Measurements from ENCODE around the gene DNASE1L1. TPM values are rescaled to one million over a fixed set of nuclear protein-coding genes. Genes with fewer than 3 reads are reported as not detected.
A peak's percentile ranks its signal among the peaks of the same experiment; 100 is the strongest.

The DNASE1L1 gene
- total RNA-seq, 1 experiment from 2014 or later = 96.6 TPM

DNA sequence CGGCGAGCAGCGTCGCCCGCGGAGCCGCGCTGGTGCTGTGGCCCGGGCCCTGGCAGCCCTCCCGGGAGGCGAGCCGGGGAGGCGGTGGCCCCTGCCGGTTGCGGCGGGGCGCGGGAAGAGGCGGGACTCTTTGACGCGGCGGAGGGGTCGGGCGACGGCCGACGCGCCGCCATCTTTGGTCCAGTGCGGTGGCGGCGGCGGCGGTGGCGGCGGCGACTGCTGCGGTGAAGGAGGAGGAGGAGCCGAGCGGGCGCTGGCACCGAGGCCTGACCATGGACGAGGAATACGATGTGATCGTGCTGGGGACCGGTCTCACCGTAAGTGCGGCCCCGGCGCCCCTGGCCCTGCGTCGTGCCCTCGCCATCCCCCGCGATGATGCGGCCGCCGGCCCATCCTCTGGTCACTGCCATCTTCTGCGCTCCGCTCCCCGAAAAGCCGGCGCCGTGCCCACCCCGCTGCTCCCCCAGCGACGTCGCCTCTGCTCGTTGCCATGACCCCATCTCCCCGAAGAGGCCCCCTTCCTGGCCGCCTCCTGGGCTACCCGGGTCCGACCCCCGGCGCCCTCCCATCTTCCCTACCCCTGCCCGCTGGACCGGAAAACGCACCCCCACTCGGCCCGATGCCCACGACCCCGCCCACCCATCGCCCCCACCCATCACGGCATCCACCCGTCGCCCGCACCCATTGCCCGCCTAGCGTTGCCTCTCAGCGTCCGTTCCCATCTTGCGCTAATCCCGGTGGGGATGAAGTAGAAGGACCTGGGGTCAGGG lies 28.1 kb upstream of the DNASE1L1 start, which contains the start of gene GDI1:
GDI1 (plus strand) TSS at position 172 of the 770 bp plus-strand sequence; CDS start at position 273, 101 bp downstream.
- DNase-seq (ENCODE audit: low read depth) = peak; percentile 43

DNA sequence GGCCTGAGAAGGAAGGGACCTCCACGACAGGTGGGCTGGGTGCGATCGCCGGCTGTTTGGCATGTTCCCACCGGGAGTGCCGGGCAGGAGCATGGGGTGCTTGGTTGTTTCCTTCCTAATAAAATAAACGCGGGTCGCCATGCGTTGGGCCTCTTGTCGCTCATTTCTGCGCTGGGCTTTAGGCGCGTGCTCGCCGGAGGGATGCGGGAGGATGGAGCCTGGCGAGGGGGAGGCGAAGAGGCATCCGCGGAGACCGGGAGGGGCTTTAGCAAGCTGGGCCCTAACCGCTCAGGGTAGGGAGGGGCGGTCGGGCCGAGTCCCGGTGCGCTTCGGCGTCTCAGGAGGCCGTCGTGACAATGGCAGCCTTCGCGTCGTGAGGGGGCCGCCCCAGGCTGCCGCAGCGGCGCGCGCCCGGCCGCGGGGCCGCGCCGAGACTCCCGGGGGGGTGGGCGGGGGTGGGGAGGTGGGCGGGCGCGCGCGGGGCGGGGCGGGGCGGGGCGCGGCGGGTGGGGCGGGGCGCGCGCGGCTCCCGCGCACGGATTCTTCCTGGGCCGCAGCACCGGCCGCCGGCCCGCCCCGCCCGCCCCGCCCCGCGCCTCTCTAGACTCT lies 27.4 kb upstream of the DNASE1L1 start:
- DNase-seq (ENCODE audit: low read depth) = no peak

DNA sequence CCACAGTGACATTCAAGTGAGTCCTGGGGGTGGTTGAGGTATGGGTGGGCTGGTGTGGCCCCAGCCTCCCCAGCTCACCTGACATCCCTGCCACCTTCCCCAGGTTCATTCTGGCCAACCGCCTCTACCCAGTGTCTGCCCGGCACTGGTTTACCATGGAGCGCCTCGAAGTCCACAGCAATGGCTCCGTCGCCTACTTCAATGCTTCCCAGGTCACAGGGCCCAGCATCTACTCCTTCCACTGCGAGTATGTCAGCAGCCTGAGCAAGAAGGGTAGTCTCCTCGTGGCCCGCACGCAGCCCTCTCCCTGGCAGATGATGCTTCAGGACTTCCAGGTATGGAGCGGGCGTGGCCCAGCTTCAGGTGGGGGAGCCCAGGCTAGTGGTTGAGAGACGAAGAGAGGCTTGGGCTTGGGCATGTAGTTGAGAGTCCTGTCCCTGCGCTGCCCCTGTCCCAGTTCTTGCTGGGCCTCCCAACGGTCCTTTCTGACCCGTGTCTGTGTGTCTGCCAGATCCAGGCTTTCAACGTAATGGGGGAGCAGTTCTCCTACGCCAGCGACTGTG lies 26.2 kb upstream of the DNASE1L1 start:
- DNase-seq (ENCODE audit: low read depth) = no peak

DNA sequence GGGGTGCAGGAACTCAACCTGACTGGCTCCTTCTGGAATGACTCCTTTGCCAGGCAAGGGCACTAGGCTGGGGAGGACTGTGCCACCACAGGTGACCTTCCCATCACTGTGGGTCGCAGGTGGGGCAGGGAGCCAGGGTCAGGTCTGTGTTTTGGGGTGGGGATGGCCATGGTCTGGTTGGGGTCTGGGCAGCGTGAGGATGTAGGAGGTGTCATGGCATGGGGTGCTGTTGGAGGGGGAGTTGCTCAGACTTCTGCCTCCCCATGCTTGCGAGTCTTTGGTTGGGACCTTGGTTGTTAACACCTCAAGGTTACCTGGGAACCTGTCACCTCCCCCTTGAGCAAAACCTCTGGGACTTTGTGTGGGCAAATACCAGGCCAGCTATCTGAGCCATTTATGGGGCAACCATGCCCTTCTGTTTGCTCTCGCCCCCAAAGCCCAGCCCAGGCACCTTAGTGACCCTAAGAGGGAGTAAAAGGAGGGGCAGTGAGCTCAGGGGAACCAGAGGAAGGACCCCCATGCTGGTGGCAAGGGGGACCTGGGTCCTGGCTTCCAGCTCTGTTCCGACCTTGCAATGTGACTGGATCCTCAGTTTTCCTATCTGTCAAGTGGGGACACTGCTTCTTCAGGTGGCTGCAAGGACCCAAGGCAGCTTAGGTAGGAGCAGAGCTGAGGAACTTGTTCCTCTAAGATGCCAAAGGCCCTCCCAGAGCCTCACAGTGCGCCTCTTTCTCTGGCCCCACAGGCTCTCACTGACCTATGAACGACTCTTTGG lies 25.5 kb upstream of the DNASE1L1 start:
- DNase-seq (ENCODE audit: low read depth) = no peak

DNA sequence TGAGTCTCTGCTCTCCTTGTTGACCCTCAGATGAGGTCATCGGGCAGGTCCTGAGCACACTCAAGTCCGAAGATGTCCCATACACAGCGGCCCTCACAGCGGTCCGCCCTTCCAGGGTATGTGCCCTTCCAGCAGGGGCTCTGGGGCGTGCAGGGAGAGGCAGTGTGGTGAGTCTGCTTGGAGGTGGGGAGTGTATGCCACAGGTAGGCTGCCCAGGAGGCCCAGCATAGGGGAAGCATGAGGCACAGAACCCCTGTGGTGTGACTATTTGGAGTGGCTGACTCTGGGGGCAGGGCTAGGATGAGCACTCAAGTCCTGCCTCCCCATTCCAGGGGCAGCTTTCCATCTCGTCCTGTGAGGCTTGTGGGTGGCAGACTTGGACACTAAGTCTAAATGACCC lies 24.6 kb upstream of the DNASE1L1 start:
- DNase-seq (ENCODE audit: low read depth) = no peak

DNA sequence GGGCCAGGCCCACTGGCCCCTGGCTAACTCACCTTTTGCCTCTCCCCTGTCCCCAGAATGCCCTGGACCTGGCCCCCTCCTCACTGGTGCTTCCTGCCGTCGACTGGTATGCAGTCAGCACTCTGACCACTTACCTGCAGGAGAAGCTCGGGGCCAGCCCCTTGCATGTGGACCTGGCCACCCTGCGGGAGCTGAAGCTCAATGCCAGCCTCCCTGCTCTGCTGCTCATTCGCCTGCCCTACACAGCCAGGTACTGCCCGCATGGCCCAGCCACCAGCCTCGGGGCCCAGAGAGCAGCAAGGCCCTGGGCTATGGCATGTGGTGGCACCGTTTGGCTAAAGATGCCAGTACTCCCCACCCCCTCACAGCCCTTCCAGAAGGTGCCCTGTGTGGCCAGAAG lies 23.2 kb upstream of the DNASE1L1 start:
- DNase-seq (ENCODE audit: low read depth) = no peak

DNA sequence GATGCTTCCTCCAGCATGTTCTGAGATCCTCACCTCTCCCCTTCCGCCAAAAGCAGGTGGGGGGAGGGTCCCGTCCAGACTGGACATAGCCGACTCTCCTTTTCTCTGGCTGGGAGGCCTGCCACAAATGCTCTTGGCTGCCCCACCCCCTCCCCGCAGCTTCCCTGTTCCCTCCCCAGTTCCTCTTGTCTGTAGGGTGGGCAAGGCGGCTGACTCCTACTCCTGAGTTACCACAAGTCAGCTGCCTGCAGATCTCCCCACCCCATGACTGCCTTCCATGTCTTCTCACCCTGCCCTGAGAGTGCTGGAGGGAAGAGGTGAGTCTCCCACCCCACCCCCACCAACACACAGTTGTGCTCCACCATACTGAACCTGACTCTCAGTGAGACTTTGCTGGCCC lies 22.3 kb upstream of the DNASE1L1 start:
- no peak for DNase-seq (ENCODE audit: low read depth)

DNA sequence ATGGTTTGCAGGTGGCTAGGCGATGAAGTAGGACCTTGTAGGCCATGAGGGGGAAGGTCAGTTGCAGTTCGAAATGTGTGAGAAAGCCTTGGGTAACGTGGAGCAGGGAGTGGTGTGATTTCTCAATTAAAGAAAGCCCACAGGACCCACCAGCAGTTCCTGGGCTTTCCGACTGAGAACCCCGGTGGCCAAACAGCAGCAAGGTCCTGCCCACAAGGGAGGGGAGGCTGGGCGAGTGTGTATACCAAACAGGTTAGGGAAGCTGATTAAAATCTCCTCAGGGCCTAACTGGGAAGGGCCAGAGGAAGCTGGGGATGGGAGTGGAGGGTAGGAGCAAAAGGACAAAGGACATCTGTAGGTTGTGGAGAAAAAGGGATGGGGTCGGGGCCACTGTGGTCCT lies 21.9 kb upstream of the DNASE1L1 start:
- DNase-seq (ENCODE audit: low read depth) = no peak

DNA sequence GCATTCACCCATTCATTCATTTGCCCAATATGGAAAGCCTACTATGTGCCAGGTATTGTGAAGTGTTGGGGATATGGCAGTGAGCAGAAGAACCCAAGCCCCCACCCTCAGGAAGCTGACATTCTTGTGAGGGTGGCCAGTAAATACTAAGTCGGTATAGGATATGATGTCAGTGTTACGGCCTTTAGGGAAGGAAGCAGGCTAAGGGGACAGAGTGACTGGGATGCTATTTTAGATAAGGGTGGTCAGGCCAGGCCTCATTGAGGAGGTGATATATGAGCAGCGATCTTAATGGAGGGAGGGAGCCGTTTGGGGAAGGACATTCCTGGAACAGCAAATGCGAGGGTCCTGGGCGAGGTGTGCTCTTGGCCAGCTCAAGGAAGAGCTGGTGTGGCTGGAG lies 21.4 kb upstream of the DNASE1L1 start:
- DNase-seq (ENCODE audit: low read depth) = no peak

DNA sequence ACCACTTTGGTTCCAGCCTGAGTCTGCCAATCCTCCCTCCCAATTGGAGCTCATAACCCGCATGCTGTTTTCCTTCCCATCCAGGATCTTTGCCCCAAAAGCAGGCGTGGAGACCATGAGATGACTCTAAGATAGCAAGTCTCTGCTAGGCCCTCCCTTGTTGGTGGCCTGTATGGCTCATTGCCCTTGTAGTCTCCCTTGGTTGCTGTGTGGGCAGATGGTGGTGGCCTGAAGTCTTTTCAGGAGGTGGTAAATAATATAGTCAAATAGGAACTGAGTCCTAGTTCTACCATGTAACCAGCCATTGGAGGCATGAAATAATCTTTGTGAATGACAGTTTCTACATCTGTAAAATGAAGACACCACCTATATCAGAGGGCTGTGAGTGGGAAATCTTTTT lies 20.7 kb upstream of the DNASE1L1 start:
- DNase-seq (ENCODE audit: low read depth) = no peak

DNA sequence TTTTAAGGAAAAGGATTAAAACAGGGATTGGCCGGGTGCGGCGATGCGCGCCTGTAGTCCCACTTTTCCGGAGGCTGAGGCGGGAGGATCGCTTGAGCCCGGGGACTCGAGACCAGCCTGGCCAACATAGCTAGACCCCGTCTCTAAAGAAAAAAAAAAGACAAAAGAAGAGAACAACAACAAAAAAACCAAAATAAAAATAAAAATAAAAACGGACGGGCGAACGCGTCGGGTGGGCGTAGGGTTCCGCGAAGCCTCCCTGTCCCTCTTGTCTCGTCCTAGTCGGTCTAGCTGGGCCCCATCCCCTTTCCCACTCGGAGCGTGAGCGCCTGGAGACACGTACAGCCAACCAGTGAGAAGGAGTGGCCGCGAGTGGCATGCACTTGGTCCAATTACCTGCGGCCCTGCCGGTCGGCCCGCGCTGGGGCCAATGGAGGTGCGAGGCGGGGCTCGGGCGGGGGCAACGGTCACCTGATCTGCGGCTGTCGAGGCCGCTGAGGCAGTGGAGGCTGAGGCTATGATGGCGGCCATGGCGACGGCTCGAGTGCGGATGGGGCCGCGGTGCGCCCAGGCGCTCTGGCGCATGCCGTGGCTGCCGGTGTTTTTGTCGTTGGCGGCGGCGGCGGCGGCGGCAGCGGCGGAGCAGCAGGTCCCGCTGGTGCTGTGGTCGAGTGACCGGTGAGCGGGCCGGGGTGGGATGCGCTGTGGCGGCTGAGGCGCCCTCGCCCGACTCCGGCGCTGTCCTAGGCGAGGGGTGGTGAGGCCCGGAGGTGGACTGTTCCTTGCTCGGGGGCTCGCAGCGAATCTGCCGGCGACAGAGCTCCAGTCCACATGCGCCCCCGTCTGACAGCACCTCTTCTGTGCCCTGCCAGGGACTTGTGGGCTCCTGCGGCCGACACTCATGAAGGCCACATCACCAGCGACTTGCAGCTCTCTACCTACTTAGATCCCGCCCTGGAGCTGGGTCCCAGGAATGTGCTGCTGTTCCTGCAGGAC lies 19.4 kb upstream of the DNASE1L1 start, which contains the start of gene ATP6AP1:
ATP6AP1 (plus strand) TSS at position 502 of the 996 bp plus-strand sequence; CDS start at position 518, 16 bp downstream.
- DNase-seq (ENCODE audit: low read depth) = peak; percentile 90

DNA sequence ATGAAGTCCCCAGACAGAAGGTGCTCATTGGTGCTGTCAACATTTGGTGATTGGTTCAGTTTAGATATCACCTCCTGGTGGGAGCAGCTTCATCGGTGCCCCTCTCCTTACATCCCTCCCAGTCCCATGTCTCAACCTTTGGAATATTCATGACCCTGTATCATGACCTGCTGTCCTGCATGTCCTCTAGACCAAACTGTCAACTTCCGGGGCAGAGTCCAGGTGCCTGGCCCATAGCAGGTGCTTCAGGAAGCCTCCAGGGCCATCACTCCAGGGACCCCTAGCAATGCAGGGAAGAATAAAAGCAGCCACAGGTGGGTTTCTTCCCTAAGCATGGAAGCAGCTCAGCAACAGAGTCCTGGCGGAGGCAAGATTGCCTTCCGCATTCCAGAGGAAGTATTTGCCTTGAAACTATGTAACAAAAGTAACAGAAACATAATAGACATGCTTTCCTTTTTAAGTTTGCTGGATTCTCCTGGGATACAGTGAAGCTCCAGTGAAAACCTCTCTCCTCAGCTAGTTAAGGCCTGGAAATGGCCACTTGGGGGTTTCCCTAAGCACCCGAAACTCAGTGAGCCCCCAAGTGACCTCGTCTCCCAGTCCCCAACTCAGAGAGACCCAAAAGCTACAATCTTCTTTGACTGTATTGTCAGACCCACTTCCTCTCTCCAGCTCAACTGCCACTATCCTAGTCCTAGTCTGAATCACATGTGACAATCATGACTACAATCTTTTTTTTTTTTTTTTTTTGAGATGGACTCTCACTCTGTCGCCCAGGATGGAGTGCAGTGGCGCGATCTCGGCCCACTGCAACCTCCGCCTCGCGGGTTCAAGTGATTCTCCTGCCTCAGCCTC lies 18.1 kb upstream of the DNASE1L1 start:
- DNase-seq (ENCODE audit: low read depth) = no peak

DNA sequence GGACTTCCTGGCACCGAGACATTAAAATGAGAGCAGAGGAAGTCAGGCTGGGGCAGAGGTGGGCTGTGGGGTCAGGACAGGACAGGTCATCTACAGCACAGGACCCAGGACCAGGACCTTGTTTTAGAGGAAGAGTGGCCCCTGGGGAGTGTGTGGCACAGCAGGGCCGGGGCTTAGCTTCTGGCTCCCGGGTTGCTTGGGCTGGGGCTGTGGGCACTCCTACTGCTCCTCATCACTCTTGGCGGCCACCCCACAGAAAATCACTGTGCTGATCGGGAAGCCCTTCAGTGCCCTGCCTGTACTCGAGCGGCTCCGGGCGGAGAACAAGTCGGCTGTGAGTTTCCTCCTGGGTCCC lies 11.3 kb upstream of the DNASE1L1 start:
- DNase-seq (ENCODE audit: low read depth) = no peak

DNA sequence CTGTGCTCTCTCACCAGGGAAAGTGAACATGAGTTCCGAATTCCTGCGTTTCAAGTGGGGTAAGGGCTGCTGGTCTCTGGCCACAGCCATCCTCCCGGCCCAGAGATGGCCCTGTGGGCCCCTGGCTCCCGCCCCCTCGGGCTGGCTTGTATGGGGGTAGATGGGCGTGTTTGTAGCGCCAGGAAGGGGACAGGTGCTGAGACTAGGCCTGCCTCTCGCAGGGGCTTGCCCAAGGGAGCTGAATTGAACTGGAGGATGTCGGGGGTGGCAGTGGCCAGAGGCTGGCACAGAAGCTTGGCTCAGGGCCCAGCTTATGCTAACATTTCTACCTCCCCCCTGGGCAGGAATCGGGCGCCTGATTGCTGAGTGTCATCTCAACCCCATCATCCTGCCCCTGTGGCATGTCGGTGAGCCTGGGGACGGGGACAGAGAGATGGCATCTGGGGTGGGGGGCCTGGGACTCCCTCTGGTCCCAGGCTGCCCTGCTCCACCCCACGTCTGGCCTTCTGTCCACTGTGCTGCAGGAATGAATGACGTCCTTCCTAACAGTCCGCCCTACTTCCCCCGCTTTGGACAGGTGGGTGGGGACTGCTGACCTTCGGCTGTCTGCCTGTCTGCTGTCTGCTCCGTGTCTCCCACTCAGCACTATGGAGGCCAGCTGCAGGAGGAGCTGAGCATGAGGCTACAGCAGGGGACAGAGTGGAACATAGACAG lies 10.8 kb upstream of the DNASE1L1 start:
- DNase-seq (ENCODE audit: low read depth) = no peak

DNA sequence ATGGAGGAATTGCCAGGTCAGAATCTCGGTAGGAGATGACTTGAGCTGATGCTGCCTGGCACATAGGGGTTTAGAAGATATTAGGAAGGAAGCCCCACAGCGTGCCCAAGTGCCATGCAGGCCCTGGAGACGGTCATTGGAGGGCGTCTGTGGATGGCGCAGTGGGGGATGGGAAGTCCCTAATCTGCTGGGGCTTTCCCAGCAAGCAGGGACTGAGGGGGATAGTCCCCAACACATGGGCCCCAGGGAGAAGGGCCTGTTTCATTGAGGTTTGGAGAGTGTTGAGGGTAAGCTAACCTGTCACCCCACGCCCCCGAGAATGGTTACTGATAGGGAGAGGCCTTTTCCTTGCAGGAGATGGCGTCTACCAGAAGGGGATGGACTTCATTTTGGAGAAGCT lies 10.1 kb upstream of the DNASE1L1 start:
- DNase-seq (ENCODE audit: low read depth) = no peak

DNA sequence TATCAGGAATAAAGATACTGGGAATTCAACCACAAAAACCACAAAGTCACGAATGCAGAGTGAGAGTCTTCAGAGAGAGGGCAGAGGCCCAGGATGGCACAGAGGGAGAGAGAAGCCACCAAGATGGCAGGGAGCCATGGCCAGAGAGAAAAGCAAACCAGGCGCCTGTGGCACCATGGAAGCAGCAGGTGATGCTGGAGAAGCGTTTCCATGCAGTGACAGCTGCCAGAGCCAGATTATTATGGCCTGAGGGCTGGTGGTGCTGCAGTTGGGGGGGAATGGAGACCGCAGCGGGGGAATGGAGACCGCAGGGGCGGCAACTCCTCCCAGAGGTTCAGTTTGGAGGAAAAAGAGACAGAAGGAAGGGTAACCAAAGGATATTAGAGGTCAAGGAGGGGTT lies 8.1 kb upstream of the DNASE1L1 start:
- DNase-seq (ENCODE audit: low read depth) = no peak

DNA sequence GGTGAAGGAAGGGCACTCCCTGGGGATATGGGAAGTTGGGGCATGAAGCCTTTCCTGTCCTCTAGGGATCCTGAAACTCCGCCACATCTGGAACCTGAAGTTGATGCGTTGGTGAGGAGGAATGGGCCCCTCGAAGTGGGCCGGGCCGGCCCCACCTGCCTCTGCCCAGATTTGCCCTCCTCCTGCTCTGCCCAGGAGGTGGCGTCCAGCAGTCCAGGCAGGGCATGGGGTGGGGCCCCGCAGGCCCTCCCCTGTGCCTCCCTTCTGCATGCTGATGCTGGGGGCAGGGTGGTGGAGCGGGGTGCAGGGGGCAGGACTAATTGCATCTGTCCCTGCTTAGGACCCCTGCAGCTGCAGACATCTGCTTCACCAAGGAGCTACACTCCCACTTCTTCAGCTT lies 4.1 kb upstream of the DNASE1L1 start:
- DNase-seq (ENCODE audit: low read depth) = no peak

DNA sequence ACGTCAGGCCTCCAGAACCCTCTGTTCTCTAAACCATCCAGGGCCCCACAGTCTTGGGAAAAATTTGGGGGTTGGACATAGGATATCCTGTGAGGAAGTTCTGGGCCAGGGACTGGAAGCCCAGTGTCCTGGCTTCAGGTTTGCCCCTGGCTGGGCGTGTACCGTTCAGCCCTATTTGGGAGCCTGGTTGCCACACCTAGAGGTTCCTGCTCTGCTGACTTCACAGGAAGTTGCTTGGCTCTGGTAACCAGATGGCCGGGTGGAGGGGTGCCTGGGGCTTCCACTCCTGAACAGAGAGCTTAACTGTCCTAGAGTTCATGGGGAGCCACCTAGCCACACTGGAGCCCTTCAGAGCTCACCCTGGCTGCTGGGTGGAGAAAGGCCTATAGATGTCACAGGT lies 3.4 kb upstream of the DNASE1L1 start:
- no peak for DNase-seq (ENCODE audit: low read depth)

DNA sequence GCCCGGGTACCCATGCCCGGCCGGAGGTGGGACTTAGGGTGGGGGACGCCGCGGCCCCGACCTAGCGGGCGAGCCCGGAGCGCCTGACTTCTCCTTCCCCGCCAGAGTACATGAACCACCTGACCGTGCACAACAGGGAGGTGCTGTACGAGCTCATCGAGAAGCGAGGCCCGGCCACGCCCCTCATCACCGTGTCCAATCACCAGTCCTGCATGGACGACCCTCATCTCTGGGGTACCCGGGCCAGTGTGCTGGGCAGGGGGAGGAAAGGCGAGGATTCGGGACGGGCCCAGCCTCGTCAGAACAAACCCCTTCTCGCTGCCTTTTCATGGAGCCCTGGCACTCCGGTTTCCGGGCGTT lies 2.9 kb upstream of the DNASE1L1 start:
- DNase-seq (ENCODE audit: low read depth) = peak; percentile 42
